K562 (cell line): ENCODE data around the gene SLC4A9. TPM values are rescaled to one million over a fixed set of nuclear protein-coding genes. Genes with fewer than 3 reads are reported as not detected.

ENCODE experiments used
- ATAC-seq: fragments of 200-7000 bp; cut with Tn5 transposase; 3 replicates; pipeline ENCODE4 v1.9.1; 2020; ENCODE audit warnings: moderate library complexity
- BruUV-seq: library from RNA; stranded (reverse); fragments of 400-500 nt; replicated peaks from 2 replicates; lab custom pipeline; 2021; lab: Mats Ljungman, UMichigan
- CTCF ChIA-PET: fragments of 300-600 bp; formaldehyde crosslinking; extraction: SDS; loops from one replicate; lab custom pipeline; 2021; ENCODE audit warnings: low intra/inter-chr PET ratio; lab: Yijun Ruan, JAX
- POLR2A ChIA-PET: fragments of 300-600, 350-650 bp; sonication (Branson Sonifier 250); formaldehyde crosslinking; extraction: SDS; loops from one replicate; lab custom pipeline; 2021; ENCODE audit warnings: antibody characterized with exemption, inconsistent platforms; lab: Yijun Ruan, JAX
- DNase-seq, 4 experiments: peaks; one replicate each; pipeline versions ENCODE4 v3.0.0 to v3.0.0-alpha.2; 2011 to 2018; ENCODE audit warnings: low spot score in 3 of 4, mixed read lengths in 3 of 4; ENCODE audit errors: extremely low read depth in 1 of 4
- FAIRE-seq: peaks from 2 replicates; lab custom pipeline; 2011; peaks lifted over from hg19 to GRCh38; lab: Jason Lieb, UNC
- H2AFZ ChIP-seq: 2 replicates; pipeline ENCODE4 v1.6.0; 2011; ENCODE audit warnings: low read depth, low read length, control low read depth, inconsistent platforms
- H3K27ac ChIP-seq: fragments of 200-600 bp; 3 replicates; pipeline ENCODE4 v1.8.0; 2011; ENCODE audit warnings: low read depth, mild to moderate bottlenecking, control low read depth, inconsistent platforms, low read length, moderate library complexity, mixed read lengths; ENCODE audit errors: extremely low read depth
- H3K27me3 ChIP-seq, 2 experiments: fragments of 300-600 bp in 1 of 2; 2 replicates in 1 of 2; 3 replicates in 1 of 2; pipeline versions ENCODE4 v1.6.0 to v1.8.0; 2011; ENCODE audit warnings: inconsistent platforms in 2 of 2, low read length in 2 of 2, mild to moderate bottlenecking in 1 of 2, mixed read lengths in 1 of 2, moderate library complexity in 1 of 2; ENCODE audit not compliant: control insufficient read depth in 2 of 2, insufficient read depth in 2 of 2
- H3K36me3 ChIP-seq: fragments of 300-600 bp; 3 replicates; pipeline ENCODE4 v1.8.0; 2011; ENCODE audit warnings: mild to moderate bottlenecking, low read length, inconsistent platforms; ENCODE audit not compliant: control insufficient read depth, insufficient read depth
- H3K4me1 ChIP-seq, 2 experiments: fragments of 200-600 bp in 1 of 2; replicated peaks in 1 of 2; 2 replicates in 1 of 2; 3 replicates in 1 of 2; pipeline versions ENCODE4 v1.5.1 to v1.8.0; 2011; ENCODE audit warnings: inconsistent platforms in 2 of 2, low read length in 2 of 2, mild to moderate bottlenecking in 1 of 2, mixed read lengths in 1 of 2, moderate library complexity in 1 of 2; ENCODE audit not compliant: control insufficient read depth in 2 of 2, insufficient read depth in 2 of 2
- H3K4me2 ChIP-seq: 2 replicates; pipeline ENCODE4 v1.6.1; 2011; ENCODE audit warnings: low read length, control low read depth, inconsistent platforms, mixed read lengths; ENCODE audit not compliant: insufficient read depth
- H3K4me3 ChIP-seq: fragments of 200-600 bp; sonication (generic), shearing (Covaris generic); 2 replicates; pipeline ENCODE4 v1.5.1; 2016; ENCODE audit warnings: control low read depth, inconsistent platforms
- H3K79me2 ChIP-seq: fragments of 200-600 bp; 3 replicates; pipeline ENCODE4 v1.8.0; 2011; ENCODE audit warnings: low read length, inconsistent platforms; ENCODE audit not compliant: control insufficient read depth, insufficient read depth
- H3K9ac ChIP-seq, 2 experiments: 2 replicates each; pipeline versions ENCODE4 v1.6.0 to v1.6.1; 2011; ENCODE audit warnings: low read depth in 2 of 2, low read length in 2 of 2, control low read depth in 1 of 2, inconsistent platforms in 1 of 2, mild to moderate bottlenecking in 1 of 2, mixed read lengths in 1 of 2; ENCODE audit not compliant: insufficient read depth in 1 of 2
- H3K9me1 ChIP-seq: one replicate; pipeline ENCODE4 v1.6.0; 2011; ENCODE audit warnings: inconsistent platforms, mild to moderate bottlenecking, low read length, moderate library complexity; ENCODE audit not compliant: control insufficient read depth, insufficient read depth
- H3K9me3 ChIP-seq: replicated peaks from 2 replicates; pipeline ENCODE4 v1.5.1; 2011; ENCODE audit warnings: low read depth, low read length, inconsistent platforms; ENCODE audit not compliant: control insufficient read depth, insufficient read depth
- H4K20me1 ChIP-seq: replicated peaks from 2 replicates; pipeline ENCODE4 v1.6.1; 2011; ENCODE audit warnings: low read length, inconsistent platforms, mixed read lengths; ENCODE audit not compliant: control insufficient read depth, insufficient read depth
- BHLHE40 ChIP-seq: IDR thresholded peaks from 2 replicates; pipeline ENCODE4 v1.6.1; 2011; ENCODE audit warnings: low read length, improper control_type of control experiment
- CAMTA2 ChIP-seq: fragments of 250-450 bp; sonication (Bioruptor Pico); conservative IDR thresholded peaks from 2 replicates; pipeline ENCODE4 v1.5.1; 2022
- CBFA2T3 ChIP-seq: fragments of 450-650 bp; IDR thresholded peaks from 2 replicates; pipeline ENCODE4 v1.6.1; 2017
- CEBPB ChIP-seq: fragments of 450-650 bp; IDR thresholded peaks from 2 replicates; pipeline ENCODE4 v1.6.1; 2016; ENCODE audit warnings: missing genetic modification characterization, missing compliant biosample characterization
- CEBPG ChIP-seq, 3 experiments: fragments of 200-800 bp in 1 of 3; sonication (Bioruptor generic) in 1 of 3; sonication (generic) in 1 of 3; formaldehyde crosslinking in 1 of 3; IDR thresholded peaks in 2 of 3; conservative IDR thresholded peaks in 1 of 3; 2 replicates each; pipeline versions ENCODE4 v1.6.1 to v1.8.0; 2016 to 2022; ENCODE audit warnings: missing compliant biosample characterization in 2 of 3, missing genetic modification characterization in 2 of 3, mild to moderate bottlenecking in 1 of 3, missing genetic modification reagents in 1 of 3
- GTF2F1 ChIP-seq: IDR thresholded peaks from 2 replicates; pipeline ENCODE4 v1.6.1; 2011; ENCODE audit warnings: low read depth, low read length, improper control_type of control experiment
- KLF13 ChIP-seq: fragments of 450-650 bp; IDR thresholded peaks from 2 replicates; pipeline ENCODE4 v1.6.1; 2016; ENCODE audit warnings: missing genetic modification characterization, low read depth, mild to moderate bottlenecking, missing compliant biosample characterization, moderate library complexity, borderline replicate concordance
- MTA1 ChIP-seq: fragments of 450-650 bp; IDR thresholded peaks from 2 replicates; pipeline ENCODE4 v1.6.1; 2017; ENCODE audit warnings: borderline replicate concordance
- NR2F6 ChIP-seq: fragments of 450-650 bp; formaldehyde crosslinking; IDR thresholded peaks from 2 replicates; pipeline ENCODE4 v1.4.0; 2020; ENCODE audit warnings: mild to moderate bottlenecking
- PHF8 ChIP-seq: fragments of 200-600 bp; sonication (generic); IDR thresholded peaks from 2 replicates; pipeline ENCODE4 v1.6.1; 2012; ENCODE audit warnings: mixed run types, mild to moderate bottlenecking, inconsistent platforms, low read length, moderate library complexity, borderline replicate concordance
- RBM34 ChIP-seq: fragments of 200-400 bp; formaldehyde crosslinking; IDR thresholded peaks from 2 replicates; pipeline ENCODE4 v1.6.1; 2018; ENCODE audit warnings: low read length, borderline replicate concordance; ENCODE audit not compliant: insufficient read depth
- WGBS: fragments of 100-300 bp; shearing (Covaris generic); methylation state at CpG from one replicate; pipeline ENCODE4 v1.1.6; 2016; ENCODE audit warnings: low coverage, mixed read lengths; ENCODE audit not compliant: insufficient coverage; ENCODE audit errors: missing lambda C conversion rate; 5-methylcytosine and 5-hydroxymethylcytosine counted together
- in situ Hi-C: fragments of 300-500 bp; cut with MboI; formaldehyde crosslinking; loops from 4 replicates; pipeline ENCODE4 v1.15.0; 2018; ENCODE audit warnings: inconsistent platforms, mixed read lengths
- intact Hi-C: fragments of 100-400 bp; cut with micrococcal nuclease; formaldehyde crosslinking; loops from 2 replicates; pipeline ENCODE4 v1.14.2; 2022
- polyA plus RNA-seq, 8 experiments: library from polyadenylated mRNA; depleted of rRNA in 4 of 8; stranded (reverse) in 5 of 8; unstranded in 3 of 8; fragments of >200 nt; fragmentation: Nextera tagmentation in 2 of 8; fragmentation: Illumina TruSeq in 1 of 8; extraction: Ambion mirVana in 2 of 8; extraction: Trizol in 1 of 8; gene quantifications; 2 replicates each; pipeline versions ENCODE4 v1.2.1 to v1.2.3, GENCODE V29; 2011 to 2014; ENCODE audit warnings: inconsistent platforms in 1 of 8, missing spikeins in 1 of 8
- total RNA-seq, 7 experiments: library from RNA; depleted of rRNA in 6 of 7; stranded (reverse); fragments of >200 nt in 6 of 7; fragmentation: Illumina TruSeq in 2 of 7; extraction: Trizol in 2 of 7; gene quantifications; 2 replicates each; pipeline versions ENCODE4 v1.2.1 to v1.2.3, GENCODE V29; 2011 to 2021; ENCODE audit warnings: low replicate concordance in 1 of 7
- TF ChIP-seq, protein P1 (sequence below): sonication (generic); formaldehyde crosslinking; IDR thresholded peaks from 2 replicates; pipeline ENCODE4 v1.8.0; 2022; ENCODE audit warnings: mild to moderate bottlenecking, missing genetic modification reagents
- TF ChIP-seq, protein P2 (sequence below): fragments of 450-650 bp; formaldehyde crosslinking; IDR thresholded peaks from 2 replicates; pipeline ENCODE4 v1.4.0; 2020; ENCODE audit warnings: mild to moderate bottlenecking
- TF ChIP-seq, protein P3 (sequence below): fragments of 250-450 bp; sonication (Bioruptor Pico); IDR thresholded peaks from 2 replicates; pipeline ENCODE4 v1.4.0; 2020; ENCODE audit warnings: borderline replicate concordance

SLC4A9 gene
- total and polyA plus RNA-seq, 9 of the 15 experiments (the other 6 are each of a cell fraction or from before 2014, with no cell fraction given): 0.05 to 0.13 TPM; not detected in 7

DNA sequence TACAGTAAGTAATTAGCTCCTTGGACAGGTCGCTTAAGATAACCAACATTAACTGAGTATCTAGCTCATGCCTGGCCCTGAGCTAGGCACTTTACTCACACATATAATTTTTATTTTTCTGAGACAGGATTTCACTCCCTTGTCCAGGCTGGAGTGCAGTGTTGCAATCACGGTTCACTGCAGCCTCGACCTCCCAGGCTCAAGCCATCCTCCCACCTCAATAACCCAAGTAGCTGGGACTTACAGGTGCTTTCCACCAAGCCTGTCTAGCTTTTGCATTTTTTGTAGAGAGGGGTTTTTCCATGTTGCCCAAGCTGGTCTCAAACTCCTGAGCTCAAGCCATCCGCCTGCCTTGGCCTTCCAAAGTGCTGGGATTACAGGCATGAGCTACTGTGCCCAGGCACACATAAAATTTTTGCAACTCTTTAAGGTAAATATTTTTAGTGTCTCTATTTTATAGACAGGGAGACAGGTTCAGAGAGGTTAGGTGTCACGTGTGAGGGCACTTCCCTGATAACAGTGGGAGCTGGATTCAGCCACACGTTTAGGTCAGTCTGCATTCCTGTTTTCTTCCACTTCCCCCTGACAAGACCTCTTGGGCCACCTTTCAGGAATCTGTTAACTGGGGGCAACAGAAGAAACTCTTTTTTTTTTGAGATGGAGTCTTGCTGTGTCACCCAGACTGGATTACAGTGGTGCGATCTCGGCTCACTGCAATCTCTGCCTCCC, 31.8 kb upstream of the SLC4A9 start:
- 26% methylated on average over 8 of the region's 8 CpGs for WGBS
- no peak for FAIRE-seq
- H3K4me3 ChIP-seq: no peak overlapping the region
- no peak overlapping the region for H2AFZ ChIP-seq
- no peak for ATAC-seq
- in situ Hi-C loops: no loop called here
- H3K9ac ChIP-seq: no peak overlapping the region; a peak in 1 of 4 replicates
- H3K4me1 ChIP-seq: no peaks in the 10 kb centered on the region
- H3K79me2 ChIP-seq: no peaks in the 10 kb centered on the region
- peaks cover 0 to 4% of the 10 kb centered on the region in 2 experiments; a peak in 2 of 5 replicates for H3K27me3 ChIP-seq
- no peak overlapping the region for H3K27ac ChIP-seq
- ChIA-PET CTCF (no interaction called here), POLR2A (interaction anchor here (1.0 to 1.3 kb wide), 2 partner anchors 12 to 24 kb away, joined by 3 to 5 read pairs; no protein-coding TSS in a partner anchor)
- no peaks in the 10 kb centered on the region for H3K9me3 ChIP-seq
- no peaks in the 10 kb centered on the region for H3K36me3 ChIP-seq
- DNase-seq: no peak
- intact Hi-C loops: no loop called here
- no peaks in the 10 kb centered on the region for H4K20me1 ChIP-seq
- no peak overlapping the region for H3K4me2 ChIP-seq
- no peaks in the 10 kb centered on the region for H3K9me1 ChIP-seq
- TF ChIP-seq RBM34 (no peak), BHLHE40 (peak; percentile 16; the same call in 1 of the 2 replicates), CEBPB (tag) (peak; percentile 80), NR2F6 (CRISPR knock-in tag) (no peak), GTF2F1 (no peak), CEBPG (CRISPR knock-in tag; IDR thresholded peaks at IDR 0.05) (no peak), CEBPG (tag; conservative IDR thresholded peaks at IDR 0.05 in 1 of 2, IDR thresholded peaks at IDR 0.05 in 1 of 2) (peak in 1 of 2 experiments; percentile 79; a peak in 2 of 4 replicates), CAMTA2 (CRISPR knock-in tag) (no peak), PHF8 (no peak), MTA1 (no peak), KLF13 (tag) (no peak), CBFA2T3 (no peak)
- TF ChIP-seq, protein P1, sequence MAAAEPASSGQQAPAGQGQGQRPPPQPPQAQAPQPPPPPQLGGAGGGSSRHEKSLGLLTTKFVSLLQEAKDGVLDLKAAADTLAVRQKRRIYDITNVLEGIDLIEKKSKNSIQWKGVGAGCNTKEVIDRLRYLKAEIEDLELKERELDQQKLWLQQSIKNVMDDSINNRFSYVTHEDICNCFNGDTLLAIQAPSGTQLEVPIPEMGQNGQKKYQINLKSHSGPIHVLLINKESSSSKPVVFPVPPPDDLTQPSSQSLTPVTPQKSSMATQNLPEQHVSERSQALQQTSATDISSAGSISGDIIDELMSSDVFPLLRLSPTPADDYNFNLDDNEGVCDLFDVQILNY (CRISPR knock-in tag): no peak
- TF ChIP-seq, protein P2, sequence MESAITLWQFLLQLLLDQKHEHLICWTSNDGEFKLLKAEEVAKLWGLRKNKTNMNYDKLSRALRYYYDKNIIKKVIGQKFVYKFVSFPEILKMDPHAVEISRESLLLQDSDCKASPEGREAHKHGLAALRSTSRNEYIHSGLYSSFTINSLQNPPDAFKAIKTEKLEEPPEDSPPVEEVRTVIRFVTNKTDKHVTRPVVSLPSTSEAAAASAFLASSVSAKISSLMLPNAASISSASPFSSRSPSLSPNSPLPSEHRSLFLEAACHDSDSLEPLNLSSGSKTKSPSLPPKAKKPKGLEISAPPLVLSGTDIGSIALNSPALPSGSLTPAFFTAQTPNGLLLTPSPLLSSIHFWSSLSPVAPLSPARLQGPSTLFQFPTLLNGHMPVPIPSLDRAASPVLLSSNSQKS (CRISPR knock-in tag): no peak
- TF ChIP-seq, protein P3, sequence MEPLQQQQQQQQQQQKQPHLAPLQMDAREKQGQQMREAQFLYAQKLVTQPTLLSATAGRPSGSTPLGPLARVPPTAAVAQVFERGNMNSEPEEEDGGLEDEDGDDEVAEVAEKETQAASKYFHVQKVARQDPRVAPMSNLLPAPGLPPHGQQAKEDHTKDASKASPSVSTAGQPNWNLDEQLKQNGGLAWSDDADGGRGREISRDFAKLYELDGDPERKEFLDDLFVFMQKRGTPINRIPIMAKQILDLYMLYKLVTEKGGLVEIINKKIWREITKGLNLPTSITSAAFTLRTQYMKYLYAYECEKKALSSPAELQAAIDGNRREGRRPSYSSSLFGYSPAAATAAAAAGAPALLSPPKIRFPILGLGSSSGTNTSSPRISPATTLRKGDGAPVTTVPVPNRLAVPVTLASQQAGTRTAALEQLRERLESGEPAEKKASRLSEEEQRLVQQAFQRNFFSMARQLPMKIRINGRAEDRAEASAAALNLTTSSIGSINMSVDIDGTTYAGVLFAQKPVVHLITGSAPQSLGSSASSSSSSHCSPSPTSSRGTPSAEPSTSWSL (CRISPR knock-in tag): no peak
- no TSS peak for BruUV-seq
